ENCODE measurements around the gene NF1.
"Not testable (repeated sequence)": the region's sequence is repeated elsewhere in the genome, so short reads cannot be mapped to it uniquely, and the experiment has no call there.

Gene NF1

DNA sequence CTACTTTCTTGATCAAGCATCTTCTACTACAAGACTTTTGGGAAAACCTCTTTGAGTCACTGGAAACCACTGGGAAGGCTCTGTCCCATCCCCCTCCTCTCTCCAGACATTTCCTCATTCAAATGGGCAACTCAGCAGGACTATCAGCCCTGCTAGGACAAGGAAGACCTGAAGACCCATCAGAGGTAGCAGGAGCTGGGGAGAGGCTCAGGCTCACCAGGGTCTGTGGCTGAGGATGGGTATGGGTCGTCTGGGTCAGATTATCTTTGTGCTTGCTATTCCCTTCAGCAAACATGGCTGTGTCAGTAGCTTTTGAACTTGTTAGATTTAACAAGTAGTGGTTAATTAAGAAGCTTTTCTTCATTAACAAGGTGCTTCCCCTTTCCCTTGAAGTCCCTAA is 15.0 kb upstream of the NF1 start:
- Histone ChIP-seq H3K4me3 (ENCODE audit: extremely low read depth, insufficient read depth, low read length, poor library complexity, severe bottlenecking) (no peak overlapping the region), H3K9me3 (ENCODE audit: control insufficient read depth, low read length) (no peaks in the 10 kb centered on the region), H3K27ac (ENCODE audit: low read depth, low read length, severe bottlenecking) (no peak overlapping the region), H3K36me3 (ENCODE audit: control insufficient read depth, insufficient read depth, low read length) (no peaks in the 10 kb centered on the region), H3K4me1 (ENCODE audit: control insufficient read depth, insufficient read depth, low read length, poor library complexity, severe bottlenecking) (no peaks in the 10 kb centered on the region)
- WGBS, 2 experiments (ENCODE audit: insufficient coverage in 2 of 2): 60% methylated on average over 1 of the region's 1 CpG; no CpG with 5 or more reads in 1 of the 2 experiments

DNA sequence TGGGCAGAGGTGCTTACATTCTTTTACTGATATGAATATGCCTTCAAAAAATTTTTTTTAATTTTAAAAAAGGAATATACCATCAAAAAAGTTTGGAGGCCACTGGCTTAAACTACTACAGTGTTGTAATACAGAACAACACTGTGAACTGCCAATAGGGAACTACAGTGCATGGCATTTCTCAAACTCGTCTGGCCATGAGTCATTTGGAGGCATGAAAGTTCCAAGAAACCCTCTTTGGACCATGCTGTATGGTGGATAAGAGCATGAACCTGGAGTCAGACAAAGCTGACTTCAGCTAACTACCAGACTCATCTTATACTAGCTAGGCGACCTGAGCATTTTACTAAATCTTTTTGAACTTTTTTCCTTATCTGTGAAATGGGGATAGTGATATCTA is 9.2 kb upstream of the NF1 start:
- Histone ChIP-seq H3K4me1 (ENCODE audit: control insufficient read depth, insufficient read depth, low read length, poor library complexity, severe bottlenecking) (no peaks in the 10 kb centered on the region), H3K36me3 (ENCODE audit: control insufficient read depth, insufficient read depth, low read length) (no peaks in the 10 kb centered on the region), H3K9me3 (ENCODE audit: control insufficient read depth, low read length) (no peaks in the 10 kb centered on the region), H3K4me3 (ENCODE audit: extremely low read depth, insufficient read depth, low read length, poor library complexity, severe bottlenecking) (no peak overlapping the region), H3K27ac (ENCODE audit: low read depth, low read length, severe bottlenecking) (no peak overlapping the region)
- WGBS, 2 experiments (ENCODE audit: insufficient coverage in 2 of 2): 80 to 83% methylated on average over 1 of the region's 2 CpGs

DNA sequence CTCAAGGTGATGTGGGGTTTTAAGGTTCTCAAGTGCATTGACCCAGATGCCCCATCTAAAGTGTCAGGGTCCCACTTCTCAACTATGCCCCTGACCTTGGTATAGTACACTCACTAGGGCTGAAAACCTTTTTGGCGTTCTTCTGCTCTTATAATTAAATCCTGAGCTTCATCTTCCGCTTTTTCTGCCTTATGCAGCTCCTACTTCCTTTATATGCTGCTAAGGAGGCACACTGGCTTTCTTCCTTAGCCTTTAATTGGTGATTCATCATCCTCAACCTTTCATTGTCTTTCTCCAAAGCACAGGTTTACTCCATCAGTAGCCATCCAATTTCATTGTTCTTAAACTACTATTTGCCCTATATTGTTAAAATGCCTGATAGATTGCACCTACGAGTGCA is 5.3 kb upstream of the NF1 start:
- H3K4me1 ChIP-seq (ENCODE audit: control insufficient read depth, insufficient read depth, low read length, poor library complexity, severe bottlenecking): no peaks in the 10 kb centered on the region
- H3K27ac ChIP-seq (ENCODE audit: low read depth, low read length, severe bottlenecking): no peak overlapping the region
- no peaks in the 10 kb centered on the region for H3K36me3 ChIP-seq (ENCODE audit: control insufficient read depth, insufficient read depth, low read length)
- H3K4me3 ChIP-seq (ENCODE audit: extremely low read depth, insufficient read depth, low read length, poor library complexity, severe bottlenecking): no peak overlapping the region
- H3K9me3 ChIP-seq (ENCODE audit: control insufficient read depth, low read length): no peaks in the 10 kb centered on the region
- WGBS, 2 experiments (ENCODE audit: insufficient coverage in 2 of 2): 94 to 100% methylated on average over 3 of the region's 3 CpGs

DNA sequence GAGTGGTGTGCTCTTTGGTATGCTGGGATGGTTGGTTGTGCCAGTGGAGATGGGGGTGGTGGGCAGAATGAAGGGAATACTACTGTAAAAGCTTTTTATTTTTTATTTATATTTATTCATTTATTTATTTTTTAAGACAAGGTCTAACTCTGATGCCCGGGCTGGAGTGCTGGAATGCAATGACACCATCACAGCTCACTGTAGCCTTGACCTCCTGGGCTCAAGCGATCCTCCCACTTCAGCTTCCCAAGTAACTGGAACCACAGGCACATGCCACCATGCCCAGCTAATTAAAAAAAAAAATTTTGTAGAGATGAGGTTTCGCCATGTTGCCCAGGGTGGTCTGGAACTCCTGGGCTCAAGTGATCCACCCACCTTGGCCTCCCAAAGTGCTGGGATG is 4.1 kb upstream of the NF1 start:
- H3K27ac ChIP-seq (ENCODE audit: low read depth, low read length, severe bottlenecking); H3K4me3 ChIP-seq (ENCODE audit: extremely low read depth, insufficient read depth, low read length, poor library complexity, severe bottlenecking); H3K4me1 ChIP-seq (ENCODE audit: control insufficient read depth, insufficient read depth, low read length, poor library complexity, severe bottlenecking); H3K9me3 ChIP-seq (ENCODE audit: control insufficient read depth, low read length); H3K36me3 ChIP-seq (ENCODE audit: control insufficient read depth, insufficient read depth, low read length): not testable (repeated sequence)
- WGBS, 2 experiments (ENCODE audit: insufficient coverage in 2 of 2): 88 to 100% methylated on average over 1 to 3 of the region's 3 CpGs

DNA sequence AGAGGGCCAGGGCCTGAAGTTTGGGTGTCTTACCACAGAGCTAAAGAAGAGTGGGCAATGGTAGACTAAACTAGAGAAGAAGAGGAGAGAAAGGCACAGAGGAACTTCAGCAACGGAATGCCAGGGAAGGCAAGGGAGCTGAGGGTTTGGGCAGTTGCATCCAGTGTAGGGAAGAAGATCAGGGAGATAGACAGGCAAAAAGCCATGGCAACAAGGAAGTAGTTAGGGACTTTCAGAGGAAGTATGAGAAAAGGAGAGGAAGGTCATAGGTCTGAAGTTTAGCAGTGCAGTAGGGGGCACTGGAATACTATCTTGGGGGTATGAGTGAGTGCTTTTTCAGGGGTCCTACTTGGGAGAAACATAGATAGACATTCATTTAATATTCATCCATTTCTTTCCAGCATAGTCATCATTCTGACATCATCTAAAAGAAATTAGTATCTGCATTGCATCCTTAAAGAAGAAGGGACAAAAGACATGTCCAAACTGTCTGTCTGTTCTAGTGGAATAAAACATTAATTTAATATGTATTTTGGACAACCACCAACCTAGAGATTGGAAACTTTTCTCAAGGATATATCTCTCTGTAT is 2.2 kb upstream of the NF1 start:
- peak overlapping the region; percentile 29 for H3K27ac ChIP-seq (ENCODE audit: low read depth, low read length, severe bottlenecking)
- no peaks in the 10 kb centered on the region for H3K9me3 ChIP-seq (ENCODE audit: control insufficient read depth, low read length)
- peaks cover 3% of the 10 kb centered on the region for H3K36me3 ChIP-seq (ENCODE audit: control insufficient read depth, insufficient read depth, low read length)
- 77 to 88% methylated on average over 1 of the region's 1 CpG for WGBS, 2 experiments (ENCODE audit: insufficient coverage in 2 of 2)
- peaks cover 10% of the 10 kb centered on the region for H3K4me1 ChIP-seq (ENCODE audit: control insufficient read depth, insufficient read depth, low read length, poor library complexity, severe bottlenecking)
- no peak overlapping the region for H3K4me3 ChIP-seq (ENCODE audit: extremely low read depth, insufficient read depth, low read length, poor library complexity, severe bottlenecking)

DNA sequence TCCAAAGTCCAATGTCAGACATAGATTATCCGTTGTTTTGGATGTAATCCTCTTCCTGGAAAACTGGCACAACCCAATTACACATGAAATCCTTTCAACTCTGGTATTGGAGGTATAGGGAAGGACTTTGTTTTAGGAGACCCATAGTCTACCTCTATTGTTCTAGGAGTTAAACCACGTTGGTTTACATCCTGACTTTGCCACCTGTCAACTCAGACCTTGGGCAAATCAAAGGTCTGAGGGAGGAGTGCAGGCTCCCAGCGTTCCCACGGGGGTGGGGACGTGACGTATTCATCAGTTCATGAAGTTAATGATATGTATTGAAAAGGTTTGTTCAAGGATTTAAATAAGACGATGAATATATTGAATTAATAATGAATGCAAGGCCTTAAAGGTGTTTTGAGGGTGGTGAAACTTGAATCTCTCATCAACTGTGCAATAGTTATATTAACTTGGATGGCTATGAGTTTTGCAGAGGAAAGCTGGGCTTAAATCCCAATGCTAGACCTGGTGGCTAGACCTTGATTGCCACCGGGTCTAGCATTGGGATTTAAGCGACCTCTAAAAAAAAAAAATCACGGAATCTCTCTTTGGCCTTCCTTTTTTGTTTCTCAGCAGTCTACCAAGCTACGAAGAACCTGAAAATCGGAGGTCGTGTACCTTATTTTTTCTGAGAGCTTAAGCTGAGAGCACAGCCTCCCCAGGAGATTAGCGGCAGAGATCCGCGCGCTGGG is 744 bp upstream of the NF1 start:
- peak overlapping the region; percentile 93 for H3K4me3 ChIP-seq (ENCODE audit: extremely low read depth, insufficient read depth, low read length, poor library complexity, severe bottlenecking)
- H3K27ac ChIP-seq (ENCODE audit: low read depth, low read length, severe bottlenecking): peak overlapping the region; percentile 94
- peaks cover 10% of the 10 kb centered on the region for H3K4me1 ChIP-seq (ENCODE audit: control insufficient read depth, insufficient read depth, low read length, poor library complexity, severe bottlenecking)
- 28 to 41% methylated on average over 11 to 12 of the region's 17 CpGs for WGBS, 2 experiments (ENCODE audit: insufficient coverage in 2 of 2)
- H3K36me3 ChIP-seq (ENCODE audit: control insufficient read depth, insufficient read depth, low read length): peaks cover 10% of the 10 kb centered on the region
- H3K9me3 ChIP-seq (ENCODE audit: control insufficient read depth, low read length): no peaks in the 10 kb centered on the region

DNA sequence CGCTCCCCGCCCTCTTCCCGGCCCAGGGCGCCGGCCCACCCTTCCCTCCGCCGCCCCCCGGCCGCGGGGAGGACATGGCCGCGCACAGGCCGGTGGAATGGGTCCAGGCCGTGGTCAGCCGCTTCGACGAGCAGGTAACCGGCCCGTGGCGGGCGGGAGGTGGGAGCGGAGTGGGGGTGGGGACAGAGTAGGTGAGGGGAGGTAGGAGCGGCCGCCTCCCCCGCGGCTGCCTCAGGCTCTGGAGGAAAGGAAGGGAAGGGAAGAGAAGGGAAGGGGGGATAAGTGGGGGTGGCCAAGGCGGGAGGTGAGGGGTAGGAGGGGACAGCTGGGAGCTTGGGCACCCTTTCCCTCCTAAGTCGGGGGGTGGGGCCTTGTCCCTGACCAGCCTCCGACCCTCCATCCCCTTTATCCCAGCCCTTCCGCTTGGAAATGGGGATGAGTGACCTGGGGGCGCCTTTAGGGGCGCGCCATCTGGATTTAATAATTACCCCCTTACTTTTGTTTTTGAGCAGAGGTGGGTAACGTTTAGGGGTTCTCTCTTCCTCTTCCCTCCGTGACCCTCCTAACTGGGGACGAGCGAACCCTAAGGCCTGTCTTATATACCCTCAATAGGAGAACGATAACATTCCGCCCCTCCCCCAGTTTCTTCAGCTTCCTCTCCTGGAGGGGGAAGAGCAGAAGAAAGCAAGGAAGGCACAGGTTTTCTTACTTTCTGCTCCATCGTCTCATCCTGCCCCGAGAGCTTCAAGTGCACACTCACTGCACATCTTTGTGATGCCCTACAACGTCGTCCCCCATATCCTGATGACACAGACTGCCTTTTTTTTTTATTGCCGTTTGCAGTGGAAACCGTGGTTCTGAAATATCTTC is 694 bp downstream of the NF1 start:
- Histone ChIP-seq H3K4me3 (ENCODE audit: extremely low read depth, insufficient read depth, low read length, poor library complexity, severe bottlenecking) (peak overlapping the region; percentile 93), H3K9me3 (ENCODE audit: control insufficient read depth, low read length) (no peaks in the 10 kb centered on the region), H3K36me3 (ENCODE audit: control insufficient read depth, insufficient read depth, low read length) (peaks cover 10% of the 10 kb centered on the region), H3K4me1 (ENCODE audit: control insufficient read depth, insufficient read depth, low read length, poor library complexity, severe bottlenecking) (peaks cover 10% of the 10 kb centered on the region), H3K27ac (ENCODE audit: low read depth, low read length, severe bottlenecking) (peak overlapping the region; percentile 94)
- WGBS, 2 experiments (ENCODE audit: insufficient coverage in 2 of 2): 0% methylated on average over 12 to 23 of the region's 45 CpGs

DNA sequence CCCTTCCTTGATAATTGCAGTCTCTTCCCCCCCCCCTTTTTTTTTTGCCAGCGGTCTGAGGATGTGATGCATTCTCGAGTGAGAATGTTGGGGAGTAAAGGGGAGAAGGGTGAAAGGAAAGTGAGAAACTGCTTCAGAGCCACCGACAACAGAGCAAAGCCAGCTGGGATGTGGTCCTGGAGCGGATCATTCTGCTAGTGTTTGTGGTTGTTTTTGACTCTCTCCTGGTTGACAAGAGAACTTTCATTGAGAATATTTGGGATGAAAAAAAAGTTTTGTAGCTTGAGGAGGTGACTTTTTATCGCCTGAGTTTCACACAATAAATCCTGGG is 1.3 kb downstream of the NF1 start:
- peak overlapping the region; percentile 94 for H3K27ac ChIP-seq (ENCODE audit: low read depth, low read length, severe bottlenecking)
- peak overlapping the region; percentile 93 for H3K4me3 ChIP-seq (ENCODE audit: extremely low read depth, insufficient read depth, low read length, poor library complexity, severe bottlenecking)
- H3K4me1 ChIP-seq (ENCODE audit: control insufficient read depth, insufficient read depth, low read length, poor library complexity, severe bottlenecking): peaks cover 13% of the 10 kb centered on the region

DNA sequence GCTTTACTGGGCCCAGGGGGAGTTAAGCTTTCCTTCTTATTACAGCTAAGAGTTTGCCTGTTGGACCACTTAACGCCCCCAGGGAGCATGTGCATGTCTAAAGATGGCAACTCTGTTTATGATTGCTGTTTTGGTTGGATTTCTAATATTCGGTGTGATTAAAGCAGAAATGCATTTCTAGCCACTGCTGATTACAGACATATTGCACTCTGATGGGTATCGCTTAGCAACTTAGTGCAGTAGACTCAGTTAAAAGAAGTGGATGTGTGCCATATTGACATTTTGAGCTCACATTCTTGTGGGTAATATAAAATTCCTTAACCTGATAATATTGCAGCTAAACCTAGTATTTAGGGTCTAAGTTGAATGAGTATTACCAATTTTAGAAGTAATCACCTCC is 4.2 kb downstream of the NF1 start:
- WGBS, 2 experiments (ENCODE audit: insufficient coverage in 2 of 2): 86% methylated on average over 1 to 3 of the region's 3 CpGs
- peaks cover 10% of the 10 kb centered on the region for H3K36me3 ChIP-seq (ENCODE audit: control insufficient read depth, insufficient read depth, low read length)
- H3K4me3 ChIP-seq (ENCODE audit: extremely low read depth, insufficient read depth, low read length, poor library complexity, severe bottlenecking): no peak overlapping the region
- H3K27ac ChIP-seq (ENCODE audit: low read depth, low read length, severe bottlenecking): no peak overlapping the region
- peaks cover 16% of the 10 kb centered on the region for H3K4me1 ChIP-seq (ENCODE audit: control insufficient read depth, insufficient read depth, low read length, poor library complexity, severe bottlenecking)
- no peaks in the 10 kb centered on the region for H3K9me3 ChIP-seq (ENCODE audit: control insufficient read depth, low read length)

More for the DNA sequence above, 1.3 kb downstream of the NF1 start:
- Histone ChIP-seq H3K9me3 (ENCODE audit: control insufficient read depth, low read length) (no peaks in the 10 kb centered on the region), H3K36me3 (ENCODE audit: control insufficient read depth, insufficient read depth, low read length) (peaks cover 10% of the 10 kb centered on the region)
- WGBS, 2 experiments (ENCODE audit: insufficient coverage in 2 of 2): 12 to 14% methylated on average over 3 to 4 of the region's 5 CpGs

DNA sequence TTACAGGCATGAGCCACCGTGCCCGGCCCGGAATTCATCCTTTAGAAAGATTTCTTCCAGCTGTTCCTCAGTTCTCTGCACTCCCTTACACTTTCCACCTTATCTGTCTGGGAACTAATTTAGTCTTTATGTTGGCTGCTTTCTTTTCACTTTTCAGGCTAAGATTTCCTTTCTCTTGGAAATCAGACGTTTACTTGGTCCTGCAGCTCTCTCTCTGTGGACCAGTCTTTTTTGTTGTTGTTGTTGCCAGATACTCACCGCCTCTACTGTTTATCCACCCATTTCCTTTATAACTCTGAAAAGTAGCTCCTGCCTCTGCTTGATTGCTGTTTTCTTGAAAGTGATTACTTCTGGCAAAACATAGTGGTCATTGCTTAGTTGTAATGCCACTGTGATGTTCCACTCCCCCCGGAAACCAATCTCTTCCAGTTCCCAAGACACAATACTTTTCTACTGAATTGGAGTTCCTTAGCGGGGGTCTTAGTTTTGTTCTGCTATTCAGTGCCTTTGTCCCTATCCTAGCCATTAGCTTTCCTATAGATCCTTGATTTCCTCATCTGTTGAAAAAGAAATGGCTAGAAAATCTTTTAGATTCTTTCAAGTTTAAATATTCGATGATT is 6.2 kb downstream of the NF1 start:
- Histone ChIP-seq H3K27ac (ENCODE audit: low read depth, low read length, severe bottlenecking) (no peak overlapping the region), H3K4me3 (ENCODE audit: extremely low read depth, insufficient read depth, low read length, poor library complexity, severe bottlenecking) (no peak overlapping the region), H3K36me3 (ENCODE audit: control insufficient read depth, insufficient read depth, low read length) (peaks cover 10% of the 10 kb centered on the region), H3K4me1 (ENCODE audit: control insufficient read depth, insufficient read depth, low read length, poor library complexity, severe bottlenecking) (peaks cover 16% of the 10 kb centered on the region), H3K9me3 (ENCODE audit: control insufficient read depth, low read length) (no peaks in the 10 kb centered on the region)
- 95 to 96% methylated on average over 3 of the region's 8 CpGs for WGBS, 2 experiments (ENCODE audit: insufficient coverage in 2 of 2)

Data from mesodermal cell (in vitro differentiated cells).